Measurements from ENCODE around the gene NOC4L. TPM values are rescaled to one million over a fixed set of nuclear protein-coding genes. Genes with fewer than 3 reads are reported as not detected.

Gene NOC4L
- total RNA-seq, 1 experiment from 2014 or later, result 39.6 TPM

DNA sequence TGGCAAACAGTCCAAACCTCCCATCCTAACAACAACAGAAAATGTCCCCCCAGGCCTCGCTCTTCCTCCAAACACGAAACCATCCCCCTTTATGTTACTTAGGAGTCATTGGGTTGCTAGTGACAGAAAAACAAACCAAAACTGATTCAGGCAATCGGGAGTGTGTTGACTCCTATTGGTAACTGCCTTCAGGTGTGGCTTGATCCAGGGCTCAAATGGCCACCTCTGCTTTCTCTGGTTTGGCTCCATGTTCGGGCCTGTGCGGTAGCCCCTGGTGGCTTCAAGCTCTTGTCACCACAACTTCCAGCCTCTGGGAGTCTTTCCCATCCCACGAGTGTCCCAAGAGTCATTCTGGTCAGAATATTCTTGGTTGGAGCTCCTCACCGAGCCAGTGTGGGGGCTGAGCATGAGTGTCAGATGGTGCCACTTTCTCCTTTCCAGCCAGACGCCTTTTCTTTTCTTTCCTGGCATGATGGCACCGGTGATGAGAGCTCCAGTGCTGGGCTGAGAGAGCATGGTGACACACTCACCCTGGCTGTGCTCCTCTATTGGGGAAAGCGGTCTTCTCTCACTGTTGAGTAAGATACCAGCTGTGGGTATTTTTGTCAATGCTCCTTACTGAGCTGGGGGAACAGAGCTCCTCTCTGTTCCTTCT is 38.6 kb downstream of the NOC4L start:
- peaks cover 6% of the 10 kb centered on the region for H3K4me1 Mint-ChIP-seq (ENCODE audit: low read depth, unreplicated experiment)
- Histone ChIP-seq H3K27me3 (replicated peaks; ENCODE audit: control insufficient read depth, insufficient read depth, low read length) (no peaks in the 10 kb centered on the region), H3K36me3 (ENCODE audit: control insufficient read depth, insufficient read depth, low read length) (no peaks in the 10 kb centered on the region), H3K4me3 (ENCODE audit: low read depth, low read length) (no peak overlapping the region), H3K4me1 (no peaks in the 10 kb centered on the region; the same call in 1 of the 2 replicates), H3K9me3 (no peaks in the 10 kb centered on the region)
- DNase-seq, result no peak
- no peak overlapping the region for H3K4me3 Mint-ChIP-seq (ENCODE audit: unreplicated experiment)
- H3K27ac Mint-ChIP-seq (ENCODE audit: unreplicated experiment), result no peak overlapping the region
- BruUV-seq (replicated peaks), result no TSS peak
- peaks cover 25% of the 10 kb centered on the region for H3K27me3 Mint-ChIP-seq (ENCODE audit: insufficient read depth, unreplicated experiment)
- no peaks in the 10 kb centered on the region for H3K9me3 Mint-ChIP-seq (ENCODE audit: unreplicated experiment)
- CTCF ChIA-PET, result no interaction called here
- intact Hi-C loops (cut with micrococcal nuclease; ENCODE audit: unreplicated experiment), result no loop called here
- POLR2A ChIA-PET, result no interaction called here
- no peaks in the 10 kb centered on the region for H3K36me3 Mint-ChIP-seq (ENCODE audit: insufficient read depth, unreplicated experiment)
- TF ChIP-seq, protein P1, sequence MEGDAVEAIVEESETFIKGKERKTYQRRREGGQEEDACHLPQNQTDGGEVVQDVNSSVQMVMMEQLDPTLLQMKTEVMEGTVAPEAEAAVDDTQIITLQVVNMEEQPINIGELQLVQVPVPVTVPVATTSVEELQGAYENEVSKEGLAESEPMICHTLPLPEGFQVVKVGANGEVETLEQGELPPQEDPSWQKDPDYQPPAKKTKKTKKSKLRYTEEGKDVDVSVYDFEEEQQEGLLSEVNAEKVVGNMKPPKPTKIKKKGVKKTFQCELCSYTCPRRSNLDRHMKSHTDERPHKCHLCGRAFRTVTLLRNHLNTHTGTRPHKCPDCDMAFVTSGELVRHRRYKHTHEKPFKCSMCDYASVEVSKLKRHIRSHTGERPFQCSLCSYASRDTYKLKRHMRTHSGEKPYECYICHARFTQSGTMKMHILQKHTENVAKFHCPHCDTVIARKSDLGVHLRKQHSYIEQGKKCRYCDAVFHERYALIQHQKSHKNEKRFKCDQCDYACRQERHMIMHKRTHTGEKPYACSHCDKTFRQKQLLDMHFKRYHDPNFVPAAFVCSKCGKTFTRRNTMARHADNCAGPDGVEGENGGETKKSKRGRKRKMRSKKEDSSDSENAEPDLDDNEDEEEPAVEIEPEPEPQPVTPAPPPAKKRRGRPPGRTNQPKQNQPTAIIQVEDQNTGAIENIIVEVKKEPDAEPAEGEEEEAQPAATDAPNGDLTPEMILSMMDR (IDR thresholded peaks at IDR 0.05; ENCODE audit: insufficient read depth in 1 of 2, low read depth in 1 of 2, low read length in 1 of 2, severe bottlenecking in 1 of 2, unreplicated experiment in 1 of 2), result no peak

DNA sequence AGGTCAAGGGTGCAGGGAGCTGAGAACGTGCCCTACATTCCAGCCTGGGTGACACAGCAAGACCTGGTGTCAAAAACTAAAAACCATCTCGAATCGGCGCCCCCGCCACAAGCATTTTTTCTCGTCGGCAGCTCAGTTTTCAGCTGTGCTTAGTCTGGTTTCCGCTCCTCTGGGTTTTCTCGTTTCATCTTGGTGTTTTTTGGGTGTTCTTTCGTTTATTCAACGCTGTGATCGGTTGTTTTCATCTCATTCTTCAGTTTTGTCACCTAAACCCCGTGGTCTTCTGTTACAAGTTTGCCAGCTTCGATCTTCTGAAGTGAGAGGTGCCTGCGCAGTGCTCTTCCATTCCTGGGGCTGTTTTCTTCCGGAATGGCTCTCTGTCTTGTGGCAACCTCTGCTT is 41.4 kb downstream of the NOC4L start:
- no peaks in the 10 kb centered on the region for H3K27me3 ChIP-seq (replicated peaks; ENCODE audit: control insufficient read depth, insufficient read depth, low read length)
- TF ChIP-seq, protein P1 (IDR thresholded peaks at IDR 0.05; ENCODE audit: insufficient read depth in 1 of 2, low read depth in 1 of 2, low read length in 1 of 2, severe bottlenecking in 1 of 2, unreplicated experiment in 1 of 2), result no peak
- no peak overlapping the region for H3K4me3 ChIP-seq (ENCODE audit: low read depth, low read length)
- H3K9me3 ChIP-seq, result no peaks in the 10 kb centered on the region
- H3K4me1 Mint-ChIP-seq (ENCODE audit: low read depth, unreplicated experiment), result peaks cover 7% of the 10 kb centered on the region
- ChIA-PET CTCF (interaction anchor here (0.6 kb wide), 1 partner anchor 437 kb away, joined by 4 read pairs; no protein-coding TSS in a partner anchor), POLR2A (no interaction called here)
- peaks cover 20% of the 10 kb centered on the region for H3K27me3 Mint-ChIP-seq (ENCODE audit: insufficient read depth, unreplicated experiment)
- no peak overlapping the region for H3K4me3 Mint-ChIP-seq (ENCODE audit: unreplicated experiment)
- H3K36me3 Mint-ChIP-seq (ENCODE audit: insufficient read depth, unreplicated experiment), result peaks cover 6% of the 10 kb centered on the region
- no peaks in the 10 kb centered on the region for H3K36me3 ChIP-seq (ENCODE audit: control insufficient read depth, insufficient read depth, low read length)
- BruUV-seq (replicated peaks), result no TSS peak
- H3K9me3 Mint-ChIP-seq (ENCODE audit: unreplicated experiment), result no peaks in the 10 kb centered on the region
- no peak for DNase-seq
- intact Hi-C loops (cut with micrococcal nuclease; ENCODE audit: unreplicated experiment), result no loop called here
- peaks cover 5% of the 10 kb centered on the region; the same call in 1 of the 2 replicates for H3K4me1 ChIP-seq
- H3K27ac Mint-ChIP-seq (ENCODE audit: unreplicated experiment), result no peak overlapping the region

DNA sequence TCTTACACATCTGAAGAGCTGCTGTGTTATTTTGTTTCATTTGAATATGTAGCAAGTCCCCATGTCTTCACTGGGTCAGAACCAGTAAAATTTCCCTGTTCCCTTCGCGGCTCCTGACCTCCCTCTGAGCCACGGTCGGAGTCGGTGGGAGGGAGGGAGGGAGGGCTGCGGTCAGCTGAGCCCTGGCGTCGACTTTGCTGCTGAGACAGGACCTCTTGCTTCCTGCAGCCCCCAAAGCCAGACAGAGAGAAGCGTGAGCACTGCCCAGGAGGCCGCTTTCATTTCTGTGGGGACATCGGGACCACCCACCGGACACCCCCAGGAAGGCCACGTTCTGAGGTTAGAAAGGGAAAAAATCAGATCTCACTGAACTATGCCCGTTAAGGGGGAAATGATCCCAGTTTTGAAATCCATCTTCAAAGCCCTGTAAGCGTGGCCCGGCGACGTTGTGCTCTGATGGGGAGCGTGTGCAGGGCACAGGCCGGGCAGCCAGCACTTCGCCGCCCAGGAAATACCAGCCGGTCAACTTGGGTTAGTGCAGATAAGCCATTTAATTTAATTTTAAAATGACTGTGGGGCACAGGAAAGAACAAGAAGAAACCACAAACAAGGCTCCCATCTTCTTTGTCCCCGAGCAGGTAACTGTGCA is 42.1 kb downstream of the NOC4L start:
- peaks cover 16% of the 10 kb centered on the region for H3K27me3 Mint-ChIP-seq (ENCODE audit: insufficient read depth, unreplicated experiment)
- intact Hi-C loops (cut with micrococcal nuclease; ENCODE audit: unreplicated experiment), result no loop called here
- H3K9me3 Mint-ChIP-seq (ENCODE audit: unreplicated experiment), result no peaks in the 10 kb centered on the region
- Histone ChIP-seq H3K27me3 (replicated peaks; ENCODE audit: control insufficient read depth, insufficient read depth, low read length) (no peaks in the 10 kb centered on the region), H3K36me3 (ENCODE audit: control insufficient read depth, insufficient read depth, low read length) (no peaks in the 10 kb centered on the region), H3K9me3 (no peaks in the 10 kb centered on the region), H3K4me3 (ENCODE audit: low read depth, low read length) (no peak overlapping the region), H3K4me1 (peaks cover 8% of the 10 kb centered on the region; the same call in 1 of the 2 replicates)
- BruUV-seq (replicated peaks), result no TSS peak
- peaks cover 6% of the 10 kb centered on the region for H3K36me3 Mint-ChIP-seq (ENCODE audit: insufficient read depth, unreplicated experiment)
- no peak overlapping the region for H3K27ac Mint-ChIP-seq (ENCODE audit: unreplicated experiment)
- CTCF ChIA-PET, result interaction anchor here (0.6 kb wide), 1 partner anchor 437 kb away, joined by 4 read pairs; no protein-coding TSS in a partner anchor
- POLR2A ChIA-PET, result no interaction called here
- no peak overlapping the region for H3K4me3 Mint-ChIP-seq (ENCODE audit: unreplicated experiment)
- TF ChIP-seq, protein P1 (IDR thresholded peaks at IDR 0.05; ENCODE audit: insufficient read depth in 1 of 2, low read depth in 1 of 2, low read length in 1 of 2, severe bottlenecking in 1 of 2, unreplicated experiment in 1 of 2), result no peak
- H3K4me1 Mint-ChIP-seq (ENCODE audit: low read depth, unreplicated experiment), result peaks cover 7% of the 10 kb centered on the region
- no peak for DNase-seq

All from Caco-2 (cell line).